Measurements from ENCODE around the gene PCSK2. TPM values are rescaled to one million over a fixed set of nuclear protein-coding genes. Genes with fewer than 3 reads are reported as not detected.

Gene PCSK2
- total RNA-seq, 1 experiment from 2014 or later: not detected

GRCh38 chr20:17334932-17335331 is 108.1 kb downstream of the PCSK2 start:
- CTCF ChIA-PET: no interaction called here
- DNase-seq: no peak
- no TSS peak for BruUV-seq (replicated peaks)
- Mint-ChIP-seq H3K4me1 (ENCODE audit: low read depth, unreplicated experiment) (no peaks in the 10 kb centered on the region), H3K27ac (ENCODE audit: unreplicated experiment) (no peak overlapping the region), H3K9me3 (ENCODE audit: low read depth, unreplicated experiment) (no peaks in the 10 kb centered on the region), H3K27me3 (ENCODE audit: unreplicated experiment) (peaks cover 4% of the 10 kb centered on the region), H3K36me3 (ENCODE audit: insufficient read depth, unreplicated experiment) (no peaks in the 10 kb centered on the region), H3K4me3 (ENCODE audit: low read depth, unreplicated experiment) (no peak overlapping the region)
- intact Hi-C loops (cut with micrococcal nuclease; ENCODE audit: unreplicated experiment): no loop called here
- no peak for TF ChIP-seq CTCF (IDR thresholded peaks at IDR 0.05; ENCODE audit: unreplicated experiment)

GRCh38 chr20:17339000-17339399 is 112.2 kb downstream of the PCSK2 start:
- H3K36me3 Mint-ChIP-seq (ENCODE audit: insufficient read depth, unreplicated experiment): no peaks in the 10 kb centered on the region
- no peaks in the 10 kb centered on the region for H3K4me1 Mint-ChIP-seq (ENCODE audit: low read depth, unreplicated experiment)
- no TSS peak for BruUV-seq (replicated peaks)
- DNase-seq: no peak
- no peak for TF ChIP-seq CTCF (IDR thresholded peaks at IDR 0.05; ENCODE audit: unreplicated experiment)
- no peak overlapping the region for H3K4me3 Mint-ChIP-seq (ENCODE audit: low read depth, unreplicated experiment)
- intact Hi-C loops (cut with micrococcal nuclease; ENCODE audit: unreplicated experiment): no loop called here
- peaks cover 19% of the 10 kb centered on the region for H3K27me3 Mint-ChIP-seq (ENCODE audit: unreplicated experiment)
- H3K9me3 Mint-ChIP-seq (ENCODE audit: low read depth, unreplicated experiment): no peaks in the 10 kb centered on the region
- no peak overlapping the region for H3K27ac Mint-ChIP-seq (ENCODE audit: unreplicated experiment)
- CTCF ChIA-PET: no interaction called here

- CTCF ChIA-PET: no interaction called here
- Mint-ChIP-seq H3K4me1 (ENCODE audit: low read depth, unreplicated experiment) (no peaks in the 10 kb centered on the region), H3K27ac (ENCODE audit: unreplicated experiment) (no peak overlapping the region), H3K27me3 (ENCODE audit: unreplicated experiment) (peaks cover 49% of the 10 kb centered on the region), H3K36me3 (ENCODE audit: insufficient read depth, unreplicated experiment) (no peaks in the 10 kb centered on the region), H3K4me3 (ENCODE audit: low read depth, unreplicated experiment) (no peak overlapping the region), H3K9me3 (ENCODE audit: low read depth, unreplicated experiment) (no peaks in the 10 kb centered on the region)
- no peak for DNase-seq
- BruUV-seq (replicated peaks): no TSS peak
- no peak for TF ChIP-seq CTCF (IDR thresholded peaks at IDR 0.05; ENCODE audit: unreplicated experiment)
- intact Hi-C loops (cut with micrococcal nuclease; ENCODE audit: unreplicated experiment): no loop called here
These were observed 116.3 kb downstream of the PCSK2 start for GRCh38 chr20:17343091-17343490.

- Mint-ChIP-seq H3K4me3 (ENCODE audit: low read depth, unreplicated experiment) (no peak overlapping the region), H3K4me1 (ENCODE audit: low read depth, unreplicated experiment) (no peaks in the 10 kb centered on the region), H3K27ac (ENCODE audit: unreplicated experiment) (no peak overlapping the region), H3K9me3 (ENCODE audit: low read depth, unreplicated experiment) (no peaks in the 10 kb centered on the region), H3K36me3 (ENCODE audit: insufficient read depth, unreplicated experiment) (no peaks in the 10 kb centered on the region), H3K27me3 (ENCODE audit: unreplicated experiment) (peaks cover 56% of the 10 kb centered on the region)
- intact Hi-C loops (cut with micrococcal nuclease; ENCODE audit: unreplicated experiment): no loop called here
- CTCF ChIA-PET: no interaction called here
- no peak for DNase-seq
- no TSS peak for BruUV-seq (replicated peaks)
- no peak for TF ChIP-seq CTCF (IDR thresholded peaks at IDR 0.05; ENCODE audit: unreplicated experiment)
These were observed 117.0 kb downstream of the PCSK2 start for GRCh38 chr20:17343656-17344452.
